ENCODE results near the gene ACVR2B. TPM values are rescaled to one million over a fixed set of nuclear protein-coding genes. Genes with fewer than 3 reads are reported as not detected.

ACVR2B gene
- total RNA-seq, 1 experiment from 2014 or later, result 1.8 TPM

Other genes with a start within 250 kb of the ACVR2B start
- 0.73 TPM in 1 of 2 replicates, not detected in the other for gene SLC22A13, start 188.1 kb upstream of the ACVR2B start, total RNA-seq (2014; rRNA removed)
- gene SLC22A14, start 171.6 kb upstream of the ACVR2B start, total RNA-seq (2014; rRNA removed), result 0.07 TPM in 1 of 2 replicates, not detected in the other
- gene XYLB, start 107.1 kb upstream of the ACVR2B start, total RNA-seq (2014; rRNA removed), result 11.2 and 14.0 TPM in 2 replicates
- gene EXOG, start 42.5 kb downstream of the ACVR2B start, total RNA-seq (2014; rRNA removed), result 10.0 and 11.3 TPM in 2 replicates
- 0.06 TPM in 1 of 2 replicates, not detected in the other for gene SCN5A, start 195.8 kb downstream of the ACVR2B start, total RNA-seq (2014; rRNA removed)

Measured in PC-3 (cell line).